Measurements from ENCODE around the gene NADK2. TPM values are rescaled to one million over a fixed set of nuclear protein-coding genes. Genes with fewer than 3 reads are reported as not detected.

The NADK2 gene
- total and polyA plus RNA-seq, 2 donors from 2014 or later: 15.4 to 27.9 TPM

DNA sequence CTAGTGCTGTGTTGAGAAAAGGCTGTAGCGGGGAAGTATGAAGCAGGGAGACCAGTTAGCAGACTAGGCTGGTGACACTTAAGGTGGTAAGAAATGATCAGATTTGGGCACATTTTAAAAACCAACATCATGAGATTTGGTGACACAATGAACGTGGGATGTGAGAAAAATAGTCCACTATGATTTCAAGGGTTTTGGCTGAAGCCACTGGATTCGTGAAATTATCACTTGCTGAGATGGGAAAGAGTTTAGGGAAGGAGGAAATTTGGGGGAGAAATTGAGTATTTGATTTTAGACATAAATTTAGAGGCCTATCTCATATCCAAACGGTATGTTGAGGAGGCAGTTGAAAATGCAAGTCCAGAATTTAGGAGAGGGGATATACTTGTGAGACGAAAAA is 66.7 kb downstream of the NADK2 start:
- no peak for DNase-seq
- Histone ChIP-seq H3K36me3 (ENCODE audit: control insufficient read depth in 2 of 3, insufficient read depth in 3 of 3, low read length in 3 of 3) (peaks cover 8 to 15% (median 15%) of the 10 kb centered on the region in 3 donors), H3K4me1 (ENCODE audit: control insufficient read depth in 2 of 3, insufficient read depth in 2 of 3, low read depth in 1 of 3, low read length in 3 of 3) (no peaks in the 10 kb centered on the region), H3K9me3 (ENCODE audit: control insufficient read depth in 2 of 3, insufficient read depth in 1 of 3, low read length in 3 of 3) (no peaks in the 10 kb centered on the region), H3K9ac (ENCODE audit: low read length in 3 of 3) (no peak overlapping the region), H3K27ac (ENCODE audit: low read depth in 2 of 2, low read length in 2 of 2) (no peak overlapping the region), H3K4me3 (ENCODE audit: low read length in 3 of 3) (no peak overlapping the region), H3K27me3 (ENCODE audit: control insufficient read depth, insufficient read depth, low read length) (no peaks in the 10 kb centered on the region)
- intact Hi-C loops (cut with DNase I): no loop called here
- FAIRE-seq: no peak
- no peak for TF ChIP-seq CTCF (IDR thresholded peaks at IDR 0.05; ENCODE audit: borderline replicate concordance, extremely low read depth, insufficient read depth)

DNA sequence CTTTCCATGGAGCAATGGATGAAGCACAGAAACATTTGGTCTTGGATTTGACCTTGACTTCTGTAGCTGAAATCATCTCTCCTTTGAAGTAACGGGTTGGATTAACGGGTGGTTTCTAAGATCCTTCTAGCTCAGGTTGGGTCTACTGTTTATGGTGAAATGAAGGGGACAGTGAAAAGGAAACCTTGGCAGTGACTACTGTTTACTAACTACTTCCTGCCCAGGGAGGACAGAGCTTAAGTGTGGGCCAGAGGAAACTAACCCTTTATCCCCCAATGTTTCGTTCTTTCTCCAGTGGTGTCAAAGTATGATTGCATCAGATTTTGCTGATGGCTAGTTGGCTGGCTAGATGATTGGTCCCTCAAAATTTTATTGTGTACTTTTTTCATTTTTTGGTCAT is 67.6 kb downstream of the NADK2 start:
- no peak overlapping the region for H3K27ac ChIP-seq (ENCODE audit: low read depth in 2 of 2, low read length in 2 of 2)
- H3K4me3 ChIP-seq (ENCODE audit: low read length in 3 of 3): no peak overlapping the region
- DNase-seq: no peak
- no peaks in the 10 kb centered on the region for H3K9me3 ChIP-seq (ENCODE audit: control insufficient read depth in 2 of 3, insufficient read depth in 1 of 3, low read length in 3 of 3)
- TF ChIP-seq CTCF (IDR thresholded peaks at IDR 0.05; ENCODE audit: borderline replicate concordance, extremely low read depth, insufficient read depth): no peak
- no peak for FAIRE-seq
- no peak overlapping the region for H3K9ac ChIP-seq (ENCODE audit: low read length in 3 of 3)
- H3K27me3 ChIP-seq (ENCODE audit: control insufficient read depth, insufficient read depth, low read length): no peaks in the 10 kb centered on the region
- intact Hi-C loops (cut with DNase I): no loop called here
- no peaks in the 10 kb centered on the region for H3K4me1 ChIP-seq (ENCODE audit: control insufficient read depth in 2 of 3, insufficient read depth in 2 of 3, low read depth in 1 of 3, low read length in 3 of 3)
- H3K36me3 ChIP-seq (ENCODE audit: control insufficient read depth in 2 of 3, insufficient read depth in 3 of 3, low read length in 3 of 3): peaks cover 8 to 17% (median 16%) of the 10 kb centered on the region in 3 donors

DNA sequence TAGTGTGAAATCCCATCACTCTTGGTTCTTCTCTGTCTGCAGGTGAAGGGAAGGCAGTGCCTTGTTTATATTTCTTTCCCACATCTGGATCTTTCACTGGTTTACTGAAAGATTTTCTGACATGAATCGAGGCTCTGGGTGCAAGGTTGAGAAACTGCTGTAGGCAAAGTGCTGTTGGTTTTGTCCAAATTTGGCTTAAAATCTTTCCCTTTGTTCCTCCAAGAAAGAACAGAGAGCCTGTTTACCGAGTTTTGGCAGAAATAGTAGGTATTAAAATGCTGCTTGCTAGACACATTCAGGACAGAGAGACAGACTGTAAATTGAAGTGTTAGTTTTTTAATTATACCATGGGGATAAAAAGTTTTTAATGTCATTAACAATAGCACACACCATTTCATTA is 68.3 kb downstream of the NADK2 start:
- DNase-seq (no peak), FAIRE-seq (no peak)
- TF ChIP-seq CTCF (IDR thresholded peaks at IDR 0.05; ENCODE audit: borderline replicate concordance, extremely low read depth, insufficient read depth): no peak
- Histone ChIP-seq H3K27ac (ENCODE audit: low read depth in 2 of 2, low read length in 2 of 2) (no peak overlapping the region), H3K4me3 (ENCODE audit: low read length in 3 of 3) (no peak overlapping the region), H3K36me3 (ENCODE audit: control insufficient read depth in 2 of 3, insufficient read depth in 3 of 3, low read length in 3 of 3) (peaks cover 8 to 22% (median 16%) of the 10 kb centered on the region in 3 donors), H3K4me1 (ENCODE audit: control insufficient read depth in 2 of 3, insufficient read depth in 2 of 3, low read depth in 1 of 3, low read length in 3 of 3) (no peaks in the 10 kb centered on the region), H3K27me3 (ENCODE audit: control insufficient read depth, insufficient read depth, low read length) (no peaks in the 10 kb centered on the region), H3K9ac (ENCODE audit: low read length in 3 of 3) (no peak overlapping the region), H3K9me3 (ENCODE audit: control insufficient read depth in 2 of 3, insufficient read depth in 1 of 3, low read length in 3 of 3) (no peaks in the 10 kb centered on the region)
- intact Hi-C loops (cut with DNase I): no loop called here

DNA sequence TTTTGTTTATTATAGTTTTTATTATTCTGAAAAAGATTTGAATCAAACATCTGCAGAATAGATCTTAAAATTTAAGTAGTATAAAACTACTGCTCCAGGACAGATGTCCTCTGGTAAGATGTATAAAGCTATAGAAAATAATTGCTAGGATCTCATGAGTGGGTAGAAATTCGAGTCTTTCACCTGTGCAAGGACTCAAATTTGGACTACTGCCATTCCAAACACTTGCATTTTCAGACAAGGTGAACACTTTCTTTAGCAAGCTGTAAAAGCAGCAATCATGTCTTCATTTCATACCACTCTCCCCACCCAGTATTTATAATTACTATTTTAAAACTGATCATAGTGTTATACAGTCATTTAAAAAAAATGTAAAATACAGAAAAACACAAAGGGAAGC is 69.1 kb downstream of the NADK2 start:
- FAIRE-seq (no peak), DNase-seq (no peak)
- Histone ChIP-seq H3K9me3 (ENCODE audit: control insufficient read depth in 2 of 3, insufficient read depth in 1 of 3, low read length in 3 of 3) (no peaks in the 10 kb centered on the region), H3K9ac (ENCODE audit: low read length in 3 of 3) (no peak overlapping the region), H3K27me3 (ENCODE audit: control insufficient read depth, insufficient read depth, low read length) (no peaks in the 10 kb centered on the region), H3K4me1 (ENCODE audit: control insufficient read depth in 2 of 3, insufficient read depth in 2 of 3, low read depth in 1 of 3, low read length in 3 of 3) (no peaks in the 10 kb centered on the region), H3K4me3 (ENCODE audit: low read length in 3 of 3) (no peak overlapping the region), H3K36me3 (ENCODE audit: control insufficient read depth in 2 of 3, insufficient read depth in 3 of 3, low read length in 3 of 3) (peaks cover 8 to 26% (median 16%) of the 10 kb centered on the region in 3 donors), H3K27ac (ENCODE audit: low read depth in 2 of 2, low read length in 2 of 2) (no peak overlapping the region)
- no peak for TF ChIP-seq CTCF (IDR thresholded peaks at IDR 0.05; ENCODE audit: borderline replicate concordance, extremely low read depth, insufficient read depth)
- intact Hi-C loops (cut with DNase I): no loop called here
